Measurements from ENCODE around the gene ENOPH1. TPM values are rescaled to one million over a fixed set of nuclear protein-coding genes. Genes with fewer than 3 reads are reported as not detected.

Gene ENOPH1
- polyA plus RNA-seq, 1 donor, result 25.6 TPM

DNA sequence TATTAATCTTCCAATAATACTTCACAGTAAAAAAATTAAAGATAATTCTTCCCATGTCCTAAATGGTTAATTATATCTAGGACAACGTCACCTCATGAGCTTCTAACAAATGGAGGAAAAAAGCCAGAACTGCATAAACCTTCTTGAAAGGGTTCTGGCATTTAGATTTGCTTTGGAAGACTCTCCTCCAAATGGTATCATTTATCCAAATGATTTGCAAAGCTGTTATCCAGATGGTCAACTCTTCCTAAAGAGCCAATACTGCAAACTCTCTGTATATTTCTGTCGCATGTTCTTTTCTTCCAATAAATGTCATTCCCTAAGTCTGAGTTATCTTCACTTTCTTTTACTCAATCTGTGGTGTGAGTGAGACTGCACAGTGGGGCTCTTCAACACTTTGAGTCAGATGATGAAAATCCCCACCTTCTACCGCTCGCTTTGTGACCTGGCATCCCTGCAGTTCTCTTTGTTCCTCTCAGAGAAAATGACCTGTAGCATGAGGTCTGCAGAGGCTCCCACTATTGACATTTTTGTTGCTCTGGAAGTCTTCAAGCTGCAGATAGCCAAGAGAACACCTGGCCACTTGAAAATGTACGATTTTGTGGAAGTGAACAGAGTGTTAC is 78.5 kb downstream of the ENOPH1 start:
- peak; percentile 20 for DNase-seq (ENCODE audit: low read depth)

- DNase-seq (ENCODE audit: low read depth), result no peak
Measured at GRCh38 chr4:82510216-82510615, 79.8 kb downstream of the ENOPH1 start.

Other genes starting within 250 kb of the ENOPH1 start
- gene HNRNPD, start 56.6 kb upstream of the ENOPH1 start, polyA plus RNA-seq (ENCODE audit: insufficient read length), result 251 TPM
- 355 TPM for gene HNRNPDL, start 128 bp upstream of the ENOPH1 start, polyA plus RNA-seq (ENCODE audit: insufficient read length)
- gene TMEM150C, start 131.4 kb downstream of the ENOPH1 start, polyA plus RNA-seq (ENCODE audit: insufficient read length), result 2.7 TPM